Measurements from ENCODE around the gene LSAMP. TPM values are rescaled to one million over a fixed set of nuclear protein-coding genes. Genes with fewer than 3 reads are reported as not detected.

LSAMP gene
- total and polyA plus RNA-seq, 2 of the 4 experiments (the other 2 are of a cell fraction) = 7.9 to 8.0 TPM

- H3K4me2 ChIP-seq (ENCODE audit: low read depth, low read length) = no peak overlapping the region
- no peaks in the 10 kb centered on the region for H4K20me1 ChIP-seq (ENCODE audit: insufficient read depth, low read length)
- WGBS, 2 experiments (ENCODE audit: extremely low coverage in 2 of 2, insufficient read length in 1 of 2) = 80% methylated on average over 4 of the region's 23 CpGs; no CpG with 5 or more reads in 1 of the 2 experiments
- no peaks in the 10 kb centered on the region for H3K79me1 ChIP-seq (ENCODE audit: low read depth in 1 of 2, low read length in 2 of 2)
- no peak overlapping the region for H4K91ac ChIP-seq (ENCODE audit: insufficient read depth, low read depth, low read length)
- H3K4me1 ChIP-seq (ENCODE audit: control insufficient read depth, insufficient read depth, low read length) = no peaks in the 10 kb centered on the region
- no TSS peak for BruUV-seq (replicated peaks)
- H2AFZ ChIP-seq (replicated peaks; ENCODE audit: low read length, poor library complexity) = no peak overlapping the region
- no peaks in the 10 kb centered on the region for H3K9me1 ChIP-seq (ENCODE audit: insufficient read depth, low read length)
- H2BK15ac ChIP-seq (ENCODE audit: low read depth, low read length) = no peak overlapping the region
- in situ Hi-C loops (cut with MboI; ENCODE audit: low sequenced_read_pairs) = no loop called here
- H3K9ac ChIP-seq (ENCODE audit: low read depth, low read length) = no peak overlapping the region
- H2AK5ac ChIP-seq (ENCODE audit: low read depth, low read length) = no peak overlapping the region
- dilution Hi-C loops (cut with HindIII; ENCODE audit: low sequenced_read_pairs, unreplicated experiment) = no loop called here
- peaks cover 4% of the 10 kb centered on the region; the same call in 1 of the 2 replicates for H3K9me3 ChIP-seq (ENCODE audit: control insufficient read depth, insufficient read depth, low read length)
- H3K27me3 ChIP-seq (ENCODE audit: control insufficient read depth, insufficient read depth, low read length) = no peaks in the 10 kb centered on the region
- no peak overlapping the region for H4K5ac ChIP-seq (ENCODE audit: low read depth, low read length)
- no peak overlapping the region for H2BK20ac ChIP-seq (ENCODE audit: low read depth, low read length)
- ATAC-seq (ENCODE audit: low read depth) (no peak), DNase-seq (no peak)
- H2BK120ac ChIP-seq (ENCODE audit: low read depth, low read length) = no peak overlapping the region
- H2BK5ac ChIP-seq (ENCODE audit: low read depth, low read length, poor library complexity, severe bottlenecking) = no peak overlapping the region
- H3K14ac ChIP-seq (replicated peaks; ENCODE audit: low read depth, low read length) = no peak overlapping the region
- no peaks in the 10 kb centered on the region for H3K36me3 ChIP-seq (ENCODE audit: control insufficient read depth, insufficient read depth, low read length)
- H3K27ac ChIP-seq (ENCODE audit: insufficient read depth, low read length) = no peak overlapping the region
- H3K23ac ChIP-seq (ENCODE audit: low read depth, low read length) = no peak overlapping the region
- no peak overlapping the region for H4K8ac ChIP-seq (ENCODE audit: low read depth in 2 of 2, low read length in 2 of 2)
- no peak overlapping the region for H3K4me3 ChIP-seq (ENCODE audit: insufficient read depth, low read depth, low read length)
- ChIA-PET POLR2A (ENCODE audit: unreplicated experiment) (no interaction called here), CTCF (no interaction called here)
- intact Hi-C loops (cut with micrococcal nuclease) = no loop called here
- H3K18ac ChIP-seq (ENCODE audit: low read depth, low read length) = no peak overlapping the region
- H3K56ac ChIP-seq (ENCODE audit: extremely low read depth, insufficient read depth, low read length) = no peak overlapping the region
- H3K4ac ChIP-seq (ENCODE audit: low read depth, low read length) = no peak overlapping the region
- no peak overlapping the region for H2AK9ac ChIP-seq (replicated peaks; ENCODE audit: low read depth, low read length, poor library complexity)
- TF ChIP-seq NFE2L2 (IDR thresholded peaks at IDR 0.05; ENCODE audit: low read depth, low read length) (no peak), RCOR1 (IDR thresholded peaks at IDR 0.05; ENCODE audit: insufficient replicate concordance, low read length) (no peak), SMC3 (IDR thresholded peaks at IDR 0.05; ENCODE audit: low read depth, low read length) (no peak), CEBPB (IDR thresholded peaks at IDR 0.05; ENCODE audit: low read depth, low read length) (no peak), MAFK (IDR thresholded peaks at IDR 0.05; ENCODE audit: low read depth, low read length) (no peak), MAZ (IDR thresholded peaks at IDR 0.05; ENCODE audit: borderline replicate concordance, low read depth, low read length) (no peak), BHLHE40 (IDR thresholded peaks at IDR 0.05; ENCODE audit: low read depth, low read length) (no peak), RFX5 (IDR thresholded peaks at IDR 0.05; ENCODE audit: low read depth, low read length) (no peak), CTCF (conservative IDR thresholded peaks at IDR 0.05; ENCODE audit: low read depth, low read length) (no peak), POLR2A (IDR thresholded peaks at IDR 0.05; ENCODE audit: low read depth, low read length) (no peak), RAD21 (IDR thresholded peaks at IDR 0.05; ENCODE audit: low read length) (no peak), FOS (IDR thresholded peaks at IDR 0.05; ENCODE audit: low read depth, low read length) (no peak), USF2 (IDR thresholded peaks at IDR 0.05; ENCODE audit: low read depth, low read length) (no peak), ELK1 (IDR thresholded peaks at IDR 0.05; ENCODE audit: borderline replicate concordance, low read depth, low read length) (no peak), CHD1 (IDR thresholded peaks at IDR 0.05; ENCODE audit: low read depth, low read length) (no peak)
Observed at GRCh38 chr3:116391296-116392201, 53.7 kb downstream of the LSAMP start.
